Right hindlimb (tissue), 1 donor: ENCODE results near the gene SLC38A10.

Source experiments
- DNase-seq: peaks from one replicate; pipeline ENCODE4 v3.0.0-alpha.2; 2018

Gene SLC38A10

GRCh38 chr17:81251709-81252301 lies 43.3 kb downstream of the SLC38A10 start:
- peak; percentile 62 for DNase-seq

- DNase-seq: peak; percentile 54
Measured at GRCh38 chr17:81251094-81251708, 43.9 kb downstream of the SLC38A10 start.

DNA sequence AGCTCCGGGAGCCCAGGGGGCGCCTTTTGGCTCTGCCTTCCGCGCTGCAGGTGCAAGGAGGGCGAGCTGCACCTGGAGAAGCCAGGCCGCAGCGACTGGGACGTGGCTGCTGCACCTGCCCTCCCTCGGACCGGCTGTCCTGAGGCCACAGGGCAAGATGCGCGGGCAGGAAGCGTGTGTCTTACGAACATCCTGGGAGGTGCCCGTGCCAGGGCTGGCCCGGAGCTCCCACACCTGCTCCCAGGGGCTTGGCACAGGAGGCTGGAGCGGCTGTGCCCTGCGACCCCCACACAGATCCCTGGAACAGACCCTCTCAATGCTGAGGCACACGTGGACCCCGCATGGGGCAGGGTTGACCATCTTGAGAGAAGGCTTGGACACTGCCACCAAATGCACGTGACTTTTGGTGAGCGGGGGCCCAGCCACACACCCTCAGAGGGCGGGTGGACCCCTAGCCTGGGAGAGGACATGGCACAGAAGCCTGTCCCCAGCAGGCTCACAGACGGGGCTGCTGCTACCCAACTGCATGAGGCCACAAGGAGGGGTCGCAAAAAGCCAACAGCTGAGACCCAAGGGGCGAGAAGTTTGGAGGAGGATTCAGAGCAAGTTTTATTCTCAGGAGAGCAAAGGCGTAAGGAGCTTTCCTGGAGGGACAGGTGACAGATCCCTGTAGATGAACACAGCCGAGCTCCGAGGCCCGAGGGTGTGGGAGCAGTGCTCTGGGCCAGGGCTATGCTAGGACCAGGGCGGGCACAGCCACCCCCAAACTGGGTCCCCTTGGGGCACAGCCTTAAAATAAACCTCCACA lies 44.6 kb downstream of the SLC38A10 start:
- DNase-seq: no peak

DNA sequence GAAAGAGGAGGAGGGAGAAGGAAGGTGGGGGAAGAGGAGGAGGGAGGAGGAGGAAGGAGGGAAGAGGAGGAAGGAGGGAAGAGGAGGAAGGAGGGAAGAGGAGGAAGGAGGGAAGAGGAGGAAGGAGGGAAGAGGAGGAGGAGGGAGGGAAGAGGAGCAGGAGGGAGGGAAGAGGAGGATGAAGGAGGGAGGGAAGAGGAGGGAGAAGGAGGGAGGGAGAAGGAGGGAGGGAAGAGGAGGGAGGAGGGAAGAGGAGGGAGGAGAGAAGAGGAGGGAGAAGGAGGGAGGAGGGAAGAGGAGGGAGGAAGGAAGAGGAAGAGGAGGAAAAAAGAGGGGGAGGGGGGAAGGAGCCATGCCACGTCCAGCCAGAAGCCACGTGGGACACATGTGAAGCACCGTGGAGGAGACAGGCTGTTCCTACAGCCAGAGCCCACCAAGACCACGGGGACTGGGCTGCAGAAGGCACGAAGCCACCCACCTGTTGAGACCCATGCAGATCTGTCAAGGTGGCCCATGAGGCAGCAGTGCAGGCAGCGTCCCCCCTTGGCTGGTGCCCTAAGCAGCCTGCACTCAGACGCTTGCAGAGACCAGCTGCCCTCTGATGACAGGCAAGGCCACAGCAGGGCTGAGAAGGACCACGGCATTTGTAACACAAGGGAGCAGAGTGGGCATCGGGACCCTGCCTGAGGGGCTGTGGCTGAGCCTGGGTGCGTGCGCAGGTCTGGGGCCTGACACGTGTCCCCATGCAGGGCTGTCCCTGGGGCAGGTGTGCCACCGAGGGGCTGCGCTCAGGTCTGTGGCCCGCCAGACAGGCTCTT lies 45.7 kb downstream of the SLC38A10 start:
- no peak for DNase-seq

- DNase-seq: no peak
Measured at GRCh38 chr17:81248649-81249048, 46.5 kb downstream of the SLC38A10 start.

GRCh38 chr17:81247339-81247990 lies 47.6 kb downstream of the SLC38A10 start:
- DNase-seq: no peak

- DNase-seq: no peak
Measured at GRCh38 chr17:81246679-81247338, 48.3 kb downstream of the SLC38A10 start.

DNA sequence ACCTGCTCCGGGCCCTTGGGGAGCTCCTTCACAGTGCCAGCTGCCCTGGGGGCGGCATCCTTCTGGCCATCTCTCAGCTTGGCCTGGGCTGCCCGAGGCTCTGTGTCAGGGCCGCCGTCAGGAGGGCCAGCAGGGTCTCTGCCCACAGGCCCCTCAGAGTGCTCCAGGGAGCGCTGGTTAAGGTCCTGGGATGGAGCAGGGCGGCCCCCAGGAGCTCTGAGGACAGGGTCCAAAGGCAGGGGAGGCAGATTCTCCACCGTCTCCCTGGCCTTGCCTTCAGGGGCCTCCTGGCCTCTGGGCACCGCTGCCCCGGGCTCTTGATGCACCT lies 48.8 kb downstream of the SLC38A10 start:
- no peak for DNase-seq

GRCh38 chr17:81245665-81246342 lies 49.3 kb downstream of the SLC38A10 start:
- DNase-seq: no peak

GRCh38 chr17:81245024-81245664 lies 50.0 kb downstream of the SLC38A10 start:
- no peak for DNase-seq

DNA sequence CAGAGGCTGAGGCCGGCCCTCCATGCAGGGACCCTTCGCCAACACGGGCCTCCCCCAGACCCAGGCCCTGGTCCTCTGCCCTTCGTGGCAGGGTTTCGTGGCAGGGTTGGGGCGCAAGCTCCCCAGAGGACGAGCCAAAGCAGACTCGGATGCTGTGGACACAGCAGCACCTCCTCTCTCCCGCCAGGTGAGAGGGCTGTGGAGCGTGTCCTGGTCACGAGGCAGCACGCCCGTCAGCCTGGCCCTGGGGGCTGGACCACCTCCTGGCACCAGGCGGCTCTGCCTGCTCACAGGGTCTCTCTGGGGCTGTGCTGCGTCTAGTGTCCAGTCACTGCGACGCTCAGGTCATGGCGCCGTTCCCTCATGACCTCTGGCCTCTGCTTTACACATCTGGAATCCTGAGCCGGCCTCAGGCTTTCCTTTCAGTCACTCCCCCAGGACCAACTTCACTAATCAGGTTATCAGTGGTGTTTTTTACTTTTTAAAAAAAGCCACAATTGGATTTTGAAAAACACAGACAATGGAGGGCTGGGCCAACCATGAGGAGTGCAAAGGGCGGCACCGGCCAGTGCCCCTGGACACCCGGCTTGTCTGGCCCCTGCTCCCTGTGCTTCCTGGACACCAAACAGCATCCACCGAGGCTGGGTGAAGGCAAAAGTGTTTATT lies 50.6 kb downstream of the SLC38A10 start:
- DNase-seq: no peak

- DNase-seq: no peak
Measured at GRCh38 chr17:81243333-81243664, 51.8 kb downstream of the SLC38A10 start.

GRCh38 chr17:81242421-81243332 lies 52.4 kb downstream of the SLC38A10 start:
- no peak for DNase-seq

DNA sequence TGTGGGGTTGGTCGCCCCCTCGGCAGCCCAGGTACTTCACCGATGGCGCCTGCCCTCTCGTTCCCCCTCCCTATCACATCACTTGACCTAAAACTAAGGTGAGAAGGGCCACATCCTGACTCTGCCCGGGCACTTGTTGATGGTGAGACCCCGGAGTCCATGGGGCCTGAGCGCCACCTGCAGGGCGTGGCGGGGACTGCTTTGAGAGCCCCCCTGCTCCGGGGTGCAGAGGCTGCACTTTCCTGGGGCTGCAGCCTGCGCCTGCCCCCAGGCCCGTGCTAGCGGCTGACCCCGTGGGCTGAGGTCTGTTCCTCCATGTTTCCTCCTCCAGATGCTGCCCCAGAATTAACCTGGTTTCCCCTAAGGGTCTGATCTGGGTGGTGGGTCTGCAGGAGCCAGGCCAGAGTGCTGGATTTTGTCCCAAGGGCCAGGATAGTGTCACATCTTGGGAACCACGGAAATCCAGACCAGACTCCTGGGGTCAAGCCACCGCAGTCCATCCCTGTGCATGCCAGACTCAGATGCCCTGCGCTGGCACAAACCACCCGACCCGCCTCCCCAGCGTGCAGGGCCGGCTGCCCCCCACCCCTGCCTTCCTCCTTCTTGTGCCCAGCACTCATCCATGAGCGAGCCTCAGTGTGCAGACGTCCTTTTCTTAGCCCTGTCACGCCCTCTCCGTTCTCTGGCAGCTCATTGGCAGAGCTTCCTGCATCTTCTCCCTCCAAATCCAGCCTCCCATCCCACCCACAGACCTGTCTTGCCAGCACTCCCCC lies 53.3 kb downstream of the SLC38A10 start:
- DNase-seq: peak; percentile 67

GRCh38 chr17:81241203-81241602 lies 53.9 kb downstream of the SLC38A10 start:
- DNase-seq: no peak

- no peak for DNase-seq
Measured at GRCh38 chr17:81240761-81241160, 54.3 kb downstream of the SLC38A10 start.

GRCh38 chr17:81239714-81240555 lies 55.2 kb downstream of the SLC38A10 start:
- DNase-seq: no peak
